Neural progenitor cell (in vitro differentiated cells): ENCODE results near the gene SPATA16. TPM values are rescaled to one million over a fixed set of nuclear protein-coding genes. Genes with fewer than 3 reads are reported as not detected.

Experiments used
- DNase-seq: peaks from one replicate; pipeline ENCODE4 v3.0.0-alpha.2; 2016; ENCODE audit warnings: low spot score
- H2AFZ ChIP-seq: fragments of 200-600 bp; sonication (generic); replicated peaks from 2 replicates; pipeline ENCODE4 v1.6.1; 2016; ENCODE audit warnings: antibody characterized with exemption
- H3F3A ChIP-seq: fragments of 200-600 bp; sonication (generic); 2 replicates; pipeline ENCODE4 v1.6.1; 2016; ENCODE audit warnings: antibody characterized with exemption, low read depth
- H3K27ac ChIP-seq: fragments of 200-600 bp; sonication (generic); 2 replicates; pipeline ENCODE4 v1.5.1; 2016; ENCODE audit warnings: mild to moderate bottlenecking
- H3K27me3 ChIP-seq: fragments of 200-600 bp; sonication (generic); 2 replicates; pipeline ENCODE4 v1.6.1; 2016; ENCODE audit warnings: mild to moderate bottlenecking, moderate library complexity
- H3K36me3 ChIP-seq: fragments of 200-600 bp; sonication (generic); 2 replicates; pipeline ENCODE4 v1.5.1; 2016
- H3K4me1 ChIP-seq: fragments of 200-600 bp; sonication (generic); 2 replicates; pipeline ENCODE4 v1.6.1; 2016; ENCODE audit warnings: mixed run types
- H3K4me2 ChIP-seq: fragments of 200-600 bp; sonication (generic); 2 replicates; pipeline ENCODE4 v1.6.1; 2016
- H3K4me3 ChIP-seq: fragments of 200-600 bp; sonication (generic); 2 replicates; pipeline ENCODE4 v1.5.1; 2016
- H3K79me2 ChIP-seq: fragments of 200-600 bp; sonication (generic); 2 replicates; pipeline ENCODE4 v1.6.1; 2016; ENCODE audit warnings: low read depth
- H3K9ac ChIP-seq: fragments of 200-600 bp; sonication (generic); 2 replicates; pipeline ENCODE4 v1.6.1; 2016
- H3K9me3 ChIP-seq: fragments of 200-600 bp; sonication (generic); 2 replicates; pipeline ENCODE4 v1.5.1; 2016; ENCODE audit warnings: low read depth
- H4K20me1 ChIP-seq: fragments of 200-600 bp; sonication (generic); 2 replicates; pipeline ENCODE4 v1.6.1; 2016; ENCODE audit warnings: low read depth
- H3K27ac Mint-ChIP-seq: 3 replicates; pipeline ENCODE4 v1.8.0; 2021; ENCODE audit warnings: mixed read lengths
- H3K27me3 Mint-ChIP-seq: 2 replicates; pipeline ENCODE4 v1.8.0; 2022; ENCODE audit warnings: low read depth, mild to moderate bottlenecking, inconsistent platforms, moderate library complexity, mixed read lengths; ENCODE audit not compliant: insufficient read depth
- H3K36me3 Mint-ChIP-seq: 3 replicates; pipeline ENCODE4 v1.8.0; 2021; ENCODE audit warnings: mixed read lengths
- H3K4me1 Mint-ChIP-seq: 3 replicates; pipeline ENCODE4 v1.8.0; 2021; ENCODE audit warnings: mixed read lengths
- H3K4me3 Mint-ChIP-seq: 3 replicates; pipeline ENCODE4 v1.8.0; 2021; ENCODE audit warnings: mild to moderate bottlenecking, moderate library complexity, mixed read lengths
- H3K9me3 Mint-ChIP-seq: 3 replicates; pipeline ENCODE4 v1.8.0; 2020; ENCODE audit warnings: mixed read lengths
- EZH2 ChIP-seq: fragments of 200-600 bp; sonication (generic); IDR thresholded peaks from 2 replicates; pipeline ENCODE4 v1.6.1; 2017; ENCODE audit warnings: antibody characterized with exemption, mild to moderate bottlenecking, moderate library complexity
- EZH2phosphoT487 ChIP-seq: fragments of 200-600 bp; sonication (generic); IDR thresholded peaks from 2 replicates; pipeline ENCODE4 v1.6.1; 2017; ENCODE audit warnings: antibody characterized with exemption
- total RNA-seq: library from RNA; depleted of rRNA; stranded (reverse); fragments of >200 nt; gene quantifications from 2 replicates; pipeline ENCODE4 v1.2.3, GENCODE V29; 2015; ENCODE audit warnings: low replicate concordance
- TF ChIP-seq, protein P1 (sequence below): fragments of 200-600 bp; sonication (generic); IDR thresholded peaks from 2 replicates; pipeline ENCODE4 v1.5.1; 2017; ENCODE audit warnings: antibody characterized with exemption, mild to moderate bottlenecking

Gene SPATA16
- total RNA-seq, 1 donor from 2014 or later, result not detected

DNA sequence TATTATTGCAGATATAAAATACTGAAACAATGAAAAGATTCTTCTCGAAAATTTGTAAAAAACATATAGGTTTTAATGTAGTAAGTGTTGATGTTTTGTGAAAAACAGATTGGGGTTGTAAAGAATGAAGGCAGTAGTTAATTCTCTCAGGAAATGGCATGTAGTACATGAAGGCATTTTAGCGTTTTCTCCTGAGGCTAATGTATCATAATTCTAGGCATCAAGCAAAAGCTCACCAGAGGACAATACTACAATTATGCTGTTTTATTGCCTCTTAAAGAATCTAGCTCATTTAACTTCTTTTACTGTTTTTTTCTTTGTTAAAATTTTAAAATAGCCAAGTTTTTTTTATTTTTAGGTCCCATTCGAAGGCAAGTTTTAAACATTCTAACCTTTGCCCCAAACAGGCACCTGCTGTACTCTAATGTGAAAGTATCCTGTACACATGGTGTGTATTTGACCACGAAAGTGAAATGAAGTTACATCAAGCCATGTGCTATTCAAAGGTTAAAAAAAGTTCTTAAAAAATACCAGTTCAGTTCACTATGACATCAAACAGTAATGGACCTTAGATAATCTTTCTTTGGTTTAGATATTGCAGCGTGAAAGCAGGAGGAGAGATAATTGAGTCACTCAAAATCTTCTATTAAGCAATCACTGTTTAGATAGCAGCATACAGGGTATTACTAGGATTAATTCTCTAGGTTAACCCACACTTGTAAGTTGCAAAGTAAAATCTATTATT is 227.0 kb downstream of the SPATA16 start:
- TF ChIP-seq EZH2phosphoT487 (no peak), EZH2 (no peak)
- TF ChIP-seq, protein P1, sequence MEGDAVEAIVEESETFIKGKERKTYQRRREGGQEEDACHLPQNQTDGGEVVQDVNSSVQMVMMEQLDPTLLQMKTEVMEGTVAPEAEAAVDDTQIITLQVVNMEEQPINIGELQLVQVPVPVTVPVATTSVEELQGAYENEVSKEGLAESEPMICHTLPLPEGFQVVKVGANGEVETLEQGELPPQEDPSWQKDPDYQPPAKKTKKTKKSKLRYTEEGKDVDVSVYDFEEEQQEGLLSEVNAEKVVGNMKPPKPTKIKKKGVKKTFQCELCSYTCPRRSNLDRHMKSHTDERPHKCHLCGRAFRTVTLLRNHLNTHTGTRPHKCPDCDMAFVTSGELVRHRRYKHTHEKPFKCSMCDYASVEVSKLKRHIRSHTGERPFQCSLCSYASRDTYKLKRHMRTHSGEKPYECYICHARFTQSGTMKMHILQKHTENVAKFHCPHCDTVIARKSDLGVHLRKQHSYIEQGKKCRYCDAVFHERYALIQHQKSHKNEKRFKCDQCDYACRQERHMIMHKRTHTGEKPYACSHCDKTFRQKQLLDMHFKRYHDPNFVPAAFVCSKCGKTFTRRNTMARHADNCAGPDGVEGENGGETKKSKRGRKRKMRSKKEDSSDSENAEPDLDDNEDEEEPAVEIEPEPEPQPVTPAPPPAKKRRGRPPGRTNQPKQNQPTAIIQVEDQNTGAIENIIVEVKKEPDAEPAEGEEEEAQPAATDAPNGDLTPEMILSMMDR, result no peak
- H3K27me3 Mint-ChIP-seq, result peaks cover 2% of the 10 kb centered on the region
- H3K4me3 Mint-ChIP-seq, result no peak overlapping the region
- peaks cover 6% of the 10 kb centered on the region for H3K4me1 ChIP-seq
- no peak overlapping the region for H3K4me2 ChIP-seq
- H3K36me3 ChIP-seq, result no peaks in the 10 kb centered on the region
- no peak overlapping the region for H3K9ac ChIP-seq
- H3K36me3 Mint-ChIP-seq, result no peaks in the 10 kb centered on the region
- no peak overlapping the region for H2AFZ ChIP-seq
- no peaks in the 10 kb centered on the region for H3F3A ChIP-seq
- H3K27ac Mint-ChIP-seq, result no peak overlapping the region
- H3K79me2 ChIP-seq, result no peaks in the 10 kb centered on the region
- no peaks in the 10 kb centered on the region for H3K9me3 Mint-ChIP-seq
- H4K20me1 ChIP-seq, result no peaks in the 10 kb centered on the region
- H3K4me1 Mint-ChIP-seq, result peaks cover 6% of the 10 kb centered on the region
- no peaks in the 10 kb centered on the region for H3K9me3 ChIP-seq
- H3K27ac ChIP-seq, result no peak overlapping the region
- no peak overlapping the region for H3K4me3 ChIP-seq
- H3K27me3 ChIP-seq, result no peaks in the 10 kb centered on the region
- DNase-seq, result no peak

DNA sequence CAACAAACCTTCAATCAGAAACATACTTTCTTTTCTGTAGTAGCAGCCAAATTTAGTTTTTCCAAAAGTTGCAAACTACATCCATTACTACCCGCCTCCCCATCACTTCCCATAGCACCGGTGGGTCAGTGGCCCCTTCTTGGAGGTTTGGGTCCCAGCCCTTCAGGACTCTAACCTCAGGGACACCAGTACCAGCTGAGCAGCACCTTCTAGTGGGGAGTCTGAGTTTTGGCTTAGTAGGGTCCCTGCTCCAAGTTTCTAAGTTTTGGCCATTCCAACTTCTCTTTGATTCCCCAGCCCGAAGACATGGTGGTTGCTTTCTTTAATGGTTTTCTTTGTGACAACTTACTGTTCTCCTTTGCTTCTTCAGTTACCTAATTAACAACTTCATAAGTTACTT is 229.9 kb downstream of the SPATA16 start:
- Histone ChIP-seq H3K36me3 (no peaks in the 10 kb centered on the region), H4K20me1 (no peaks in the 10 kb centered on the region), H3K4me1 (no peaks in the 10 kb centered on the region), H3K4me3 (no peak overlapping the region), H3K27me3 (no peaks in the 10 kb centered on the region), H3F3A (no peaks in the 10 kb centered on the region), H3K9ac (no peak overlapping the region), H2AFZ (no peak overlapping the region), H3K9me3 (no peaks in the 10 kb centered on the region), H3K79me2 (no peaks in the 10 kb centered on the region), H3K27ac (no peak overlapping the region), H3K4me2 (no peak overlapping the region)
- Mint-ChIP-seq H3K36me3 (no peaks in the 10 kb centered on the region), H3K4me3 (no peak overlapping the region), H3K9me3 (no peaks in the 10 kb centered on the region), H3K27ac (no peak overlapping the region), H3K27me3 (peaks cover 2% of the 10 kb centered on the region), H3K4me1 (no peaks in the 10 kb centered on the region)
- TF ChIP-seq, protein P1, result no peak
- TF ChIP-seq EZH2, result no peak
- TF ChIP-seq EZH2phosphoT487, result no peak
- no peak for DNase-seq

DNA sequence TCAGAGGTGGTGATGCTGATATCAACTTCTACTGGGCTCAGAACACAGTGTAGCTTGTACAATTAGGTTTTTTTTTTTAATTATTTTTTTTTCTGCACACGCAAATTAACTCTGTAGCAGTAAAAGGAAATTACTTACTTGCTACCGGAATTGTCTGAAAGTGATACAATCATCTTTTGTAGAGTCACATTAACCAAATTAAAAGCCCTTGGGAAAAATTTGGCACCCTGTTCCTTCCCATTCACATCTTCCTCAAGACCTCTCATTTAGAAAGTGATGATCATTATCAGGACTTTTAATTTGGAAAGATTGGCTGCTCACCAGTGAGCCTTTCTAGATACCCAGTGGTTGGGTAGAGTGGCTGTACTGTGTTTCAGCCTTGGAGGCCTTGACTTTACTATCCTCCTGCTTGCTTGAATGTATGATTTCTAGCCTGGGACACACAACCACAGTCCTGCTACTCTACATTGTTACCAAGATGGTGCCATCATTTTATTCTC is 232.2 kb downstream of the SPATA16 start:
- H3K79me2 ChIP-seq, result no peaks in the 10 kb centered on the region
- peaks cover 2% of the 10 kb centered on the region for H3K4me1 Mint-ChIP-seq
- no peaks in the 10 kb centered on the region for H4K20me1 ChIP-seq
- H3K9me3 Mint-ChIP-seq, result no peaks in the 10 kb centered on the region
- H3K27ac ChIP-seq, result no peak overlapping the region
- peaks cover 4% of the 10 kb centered on the region for H3K4me1 ChIP-seq
- H2AFZ ChIP-seq, result no peak overlapping the region
- H3K9ac ChIP-seq, result no peak overlapping the region
- peaks cover 2% of the 10 kb centered on the region for H3K27me3 Mint-ChIP-seq
- no peaks in the 10 kb centered on the region for H3K36me3 ChIP-seq
- no peak overlapping the region for H3K4me2 ChIP-seq
- TF ChIP-seq EZH2phosphoT487 (no peak), EZH2 (no peak)
- TF ChIP-seq, protein P1, result no peak
- no peak overlapping the region for H3K4me3 Mint-ChIP-seq
- H3K36me3 Mint-ChIP-seq, result no peaks in the 10 kb centered on the region
- no peaks in the 10 kb centered on the region for H3K27me3 ChIP-seq
- no peak overlapping the region for H3K27ac Mint-ChIP-seq
- H3K4me3 ChIP-seq, result no peak overlapping the region
- DNase-seq, result no peak
- no peaks in the 10 kb centered on the region for H3F3A ChIP-seq
- H3K9me3 ChIP-seq, result no peaks in the 10 kb centered on the region
